GM21529 (cell line): ENCODE data around the gene TRIM5.
"Not testable (repeated sequence)": the region's sequence is repeated elsewhere in the genome, so short reads cannot be mapped to it uniquely, and the experiment has no call there.

ENCODE experiments used
- ATAC-seq: cut with Tn5 transposase; IDR thresholded peaks from one replicate; pipeline ENCODE4 v1.9.1; 2021; ENCODE audit not compliant: unreplicated experiment

TRIM5 gene

GRCh38 chr11:5690216-5690615 lies 5.3 kb upstream of the TRIM5 start:
- no peak for ATAC-seq

GRCh38 chr11:5689551-5689983 lies 4.7 kb upstream of the TRIM5 start, which contains the start of gene TRIM22:
TSS of gene TRIM22 (plus strand) at chr11:5689790. CDS start at chr11:5696233, 6,443 bp downstream.
- ATAC-seq: peak; percentile 66

- ATAC-seq: no peak
Measured at GRCh38 chr11:5688482-5688881, 3.6 kb upstream of the TRIM5 start.

GRCh38 chr11:5686426-5686825 lies 1.6 kb upstream of the TRIM5 start:
- no peak for ATAC-seq

- no peak for ATAC-seq
Measured at GRCh38 chr11:5684036-5684645, 733 bp downstream of the TRIM5 start.

GRCh38 chr11:5683620-5684019 lies 1.3 kb downstream of the TRIM5 start:
- not testable (repeated sequence) for ATAC-seq

GRCh38 chr11:5682890-5683441 lies 1.9 kb downstream of the TRIM5 start:
- not testable (repeated sequence) for ATAC-seq

GRCh38 chr11:5679811-5680210 lies 5.1 kb downstream of the TRIM5 start:
- no peak for ATAC-seq

- ATAC-seq: no peak
Measured at GRCh38 chr11:5674391-5674790, 10.5 kb downstream of the TRIM5 start.

- no peak for ATAC-seq
Measured at GRCh38 chr11:5671831-5672230, 13.0 kb downstream of the TRIM5 start.

- ATAC-seq: no peak
Measured at GRCh38 chr11:5666402-5666793, 18.5 kb downstream of the TRIM5 start.

GRCh38 chr11:5665746-5666401 lies 19.0 kb downstream of the TRIM5 start:
- ATAC-seq: no peak

- ATAC-seq: no peak
Measured at GRCh38 chr11:5665051-5665570, 19.8 kb downstream of the TRIM5 start.

- ATAC-seq: no peak
Measured at GRCh38 chr11:5663511-5663910, 21.4 kb downstream of the TRIM5 start.

- no peak for ATAC-seq
Measured at GRCh38 chr11:5658318-5658717, 26.6 kb downstream of the TRIM5 start.

- not testable (repeated sequence) for ATAC-seq
Measured at GRCh38 chr11:5656956-5657355, 27.9 kb downstream of the TRIM5 start.

GRCh38 chr11:5655474-5655873 lies 29.4 kb downstream of the TRIM5 start:
- ATAC-seq: no peak

- ATAC-seq: no peak
Measured at GRCh38 chr11:5646139-5646538, 38.7 kb downstream of the TRIM5 start.

GRCh38 chr11:5643585-5643984 lies 41.3 kb downstream of the TRIM5 start:
- ATAC-seq: no peak

GRCh38 chr11:5639953-5640352 lies 44.9 kb downstream of the TRIM5 start:
- no peak for ATAC-seq

GRCh38 chr11:5631969-5632635 lies 52.8 kb downstream of the TRIM5 start:
- peak; percentile 95 for ATAC-seq

- ATAC-seq: peak; percentile 26
Measured at GRCh38 chr11:5631417-5631816, 53.5 kb downstream of the TRIM5 start.
